NB4 (cell line): ENCODE results near the gene ANGPTL8.

Source experiments
- DNase-seq: peaks from one replicate; pipeline ENCODE4 v3.0.0; 2010; ENCODE audit warnings: low read depth
- H3K4me3 ChIP-seq: one replicate; pipeline ENCODE4 v1.5.1; 2011; ENCODE audit warnings: mild to moderate bottlenecking, low read depth, low read length, moderate library complexity
- MYC ChIP-seq: IDR thresholded peaks from 2 replicates; pipeline ENCODE4 v1.6.1; 2011; ENCODE audit warnings: low read depth, low read length
- POLR2A ChIP-seq: IDR thresholded peaks from 2 replicates; pipeline ENCODE4 v1.6.1; 2011; ENCODE audit warnings: mild to moderate bottlenecking; ENCODE audit not compliant: insufficient read length; ENCODE audit errors: extremely low read depth
- TF ChIP-seq, protein P1 (sequence below): IDR thresholded peaks from one replicate; pipeline ENCODE4 v1.5.1; 2012; ENCODE audit warnings: low read depth, low read length
- TF ChIP-seq, protein P2 (sequence below): IDR thresholded peaks from 2 replicates; pipeline ENCODE4 v1.6.1; 2011; ENCODE audit warnings: low read depth, low read length

ANGPTL8 gene

DNA sequence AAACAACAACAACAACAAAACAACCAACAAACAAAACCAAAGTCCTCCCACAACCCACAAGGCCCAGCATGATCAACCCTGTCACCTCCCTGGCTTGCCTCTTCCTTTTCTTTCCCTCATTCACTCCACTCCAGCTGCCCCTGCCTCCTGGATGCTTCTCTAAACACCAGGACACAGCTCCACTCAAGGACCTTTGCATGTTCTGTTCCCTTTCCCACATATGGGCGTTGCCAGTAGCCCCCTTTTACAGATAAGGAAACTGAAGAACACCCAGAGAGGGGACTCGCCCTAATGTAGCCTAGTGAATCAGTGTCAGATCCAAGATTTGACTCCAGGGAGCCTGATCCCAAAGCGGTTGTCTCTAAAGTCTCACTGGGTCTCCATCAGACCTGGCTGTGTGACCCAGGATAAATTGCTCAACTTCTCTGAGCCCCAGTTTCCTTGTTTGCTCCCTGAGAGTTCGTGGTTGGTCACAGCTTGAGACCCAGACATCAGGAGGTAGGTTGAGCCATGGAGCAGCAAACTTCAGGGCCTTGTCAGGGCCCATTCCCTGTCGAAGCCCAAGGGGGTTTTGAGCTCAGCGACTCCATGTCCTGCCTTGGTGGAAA is 25.9 kb downstream of the ANGPTL8 start:
- no peak for DNase-seq

DNA sequence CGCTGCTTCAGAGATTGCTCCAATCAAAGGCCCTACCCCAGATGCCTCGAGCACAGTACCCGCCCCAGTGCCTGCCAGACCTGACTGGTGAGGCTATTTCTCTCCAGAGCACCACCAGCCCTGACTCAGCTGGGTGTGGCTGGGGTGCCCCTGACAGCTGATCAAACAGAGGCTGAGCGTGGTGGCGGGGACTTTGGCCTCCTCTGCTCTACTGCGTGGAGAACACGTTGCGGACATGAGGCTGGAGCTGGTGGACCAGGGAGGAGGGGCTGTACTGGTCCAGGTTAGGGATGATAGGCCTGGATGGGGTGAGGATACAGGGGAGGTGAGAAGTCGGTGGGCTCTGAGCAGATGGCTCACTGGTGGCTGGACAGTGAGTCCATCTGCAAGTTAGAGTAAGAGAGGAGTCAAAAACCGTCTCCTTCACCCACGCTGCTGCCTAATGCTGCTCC is 26.4 kb downstream of the ANGPTL8 start:
- H3K4me3 ChIP-seq = no peak overlapping the region
- TF ChIP-seq, protein P1, sequence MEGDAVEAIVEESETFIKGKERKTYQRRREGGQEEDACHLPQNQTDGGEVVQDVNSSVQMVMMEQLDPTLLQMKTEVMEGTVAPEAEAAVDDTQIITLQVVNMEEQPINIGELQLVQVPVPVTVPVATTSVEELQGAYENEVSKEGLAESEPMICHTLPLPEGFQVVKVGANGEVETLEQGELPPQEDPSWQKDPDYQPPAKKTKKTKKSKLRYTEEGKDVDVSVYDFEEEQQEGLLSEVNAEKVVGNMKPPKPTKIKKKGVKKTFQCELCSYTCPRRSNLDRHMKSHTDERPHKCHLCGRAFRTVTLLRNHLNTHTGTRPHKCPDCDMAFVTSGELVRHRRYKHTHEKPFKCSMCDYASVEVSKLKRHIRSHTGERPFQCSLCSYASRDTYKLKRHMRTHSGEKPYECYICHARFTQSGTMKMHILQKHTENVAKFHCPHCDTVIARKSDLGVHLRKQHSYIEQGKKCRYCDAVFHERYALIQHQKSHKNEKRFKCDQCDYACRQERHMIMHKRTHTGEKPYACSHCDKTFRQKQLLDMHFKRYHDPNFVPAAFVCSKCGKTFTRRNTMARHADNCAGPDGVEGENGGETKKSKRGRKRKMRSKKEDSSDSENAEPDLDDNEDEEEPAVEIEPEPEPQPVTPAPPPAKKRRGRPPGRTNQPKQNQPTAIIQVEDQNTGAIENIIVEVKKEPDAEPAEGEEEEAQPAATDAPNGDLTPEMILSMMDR = no peak
- TF ChIP-seq POLR2A (no peak), MYC (no peak)
- TF ChIP-seq, protein P2, sequence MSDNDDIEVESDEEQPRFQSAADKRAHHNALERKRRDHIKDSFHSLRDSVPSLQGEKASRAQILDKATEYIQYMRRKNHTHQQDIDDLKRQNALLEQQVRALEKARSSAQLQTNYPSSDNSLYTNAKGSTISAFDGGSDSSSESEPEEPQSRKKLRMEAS = no peak
- DNase-seq = no peak

More for the DNA sequence above, 25.9 kb downstream of the ANGPTL8 start:
- TF ChIP-seq, protein P2 = no peak
- H3K4me3 ChIP-seq = no peak overlapping the region

DNA sequence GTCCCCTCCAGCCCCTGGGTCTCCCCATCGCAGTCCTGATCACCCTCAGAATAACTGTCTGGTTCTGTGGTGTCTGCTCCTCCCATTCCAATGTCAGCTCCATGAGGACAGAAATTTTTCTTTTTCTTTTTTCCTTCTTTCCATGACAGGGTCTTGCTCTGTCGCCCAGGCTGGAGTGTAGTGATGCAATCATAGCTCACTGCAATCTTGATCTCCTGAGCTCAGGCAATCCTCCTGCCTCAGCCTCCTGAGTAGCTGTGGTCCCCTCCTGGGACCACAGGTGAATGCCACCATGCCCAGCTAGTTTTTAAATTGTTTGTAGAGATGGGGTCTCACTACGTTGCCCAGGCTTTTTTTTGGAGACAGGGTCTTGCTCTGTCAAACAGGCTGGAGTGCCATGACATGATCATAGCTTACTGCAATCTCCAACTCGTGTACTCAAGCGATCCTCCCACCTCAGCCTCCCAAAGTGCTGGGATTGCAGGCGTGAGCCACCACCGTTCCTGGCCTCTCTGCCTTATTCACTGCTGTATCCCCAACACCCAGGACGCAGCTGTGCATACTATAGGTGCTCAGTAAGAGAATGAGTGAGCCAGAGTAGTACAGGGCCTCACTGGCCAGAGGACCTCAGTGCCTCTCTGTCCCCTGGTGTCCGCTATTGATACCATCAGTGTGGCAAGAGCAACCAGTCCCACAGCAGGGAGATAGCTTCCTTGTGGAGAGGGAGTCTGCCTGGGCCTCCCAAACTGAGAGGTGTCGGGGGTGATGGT is 28.1 kb downstream of the ANGPTL8 start:
- TF ChIP-seq POLR2A = no peak
- TF ChIP-seq MYC = no peak
- TF ChIP-seq, protein P2 = no peak
- TF ChIP-seq, protein P1 = no peak
- DNase-seq = no peak
- H3K4me3 ChIP-seq = no peak overlapping the region

DNA sequence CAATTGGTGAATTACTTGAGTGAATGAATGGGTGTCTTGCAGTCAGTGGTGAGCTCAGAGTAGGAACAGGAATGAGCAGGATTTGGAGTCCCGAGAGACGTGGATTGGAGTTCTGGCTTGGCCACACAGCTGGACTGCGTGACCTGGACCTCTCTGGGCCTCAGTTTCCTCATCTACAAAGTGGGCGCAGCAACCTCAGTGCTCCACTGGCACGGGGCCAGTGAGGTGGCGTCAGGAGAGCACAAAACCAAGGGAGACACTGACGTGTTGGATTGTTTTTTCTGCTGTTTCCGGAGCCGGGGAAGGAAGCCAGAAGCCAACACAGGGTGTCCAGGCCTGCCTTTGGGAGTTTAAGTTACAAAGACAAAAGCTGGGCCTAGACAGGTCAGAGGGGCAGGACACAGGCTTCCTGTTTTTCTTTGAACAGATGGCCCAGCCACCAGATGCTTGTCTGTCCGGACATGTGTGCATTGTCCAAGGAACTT is 29.4 kb downstream of the ANGPTL8 start:
- TF ChIP-seq MYC = no peak
- TF ChIP-seq, protein P1 = no peak
- TF ChIP-seq, protein P2 = no peak
- no peak for TF ChIP-seq POLR2A
- no peak overlapping the region for H3K4me3 ChIP-seq
- DNase-seq = peak; percentile 47

DNA sequence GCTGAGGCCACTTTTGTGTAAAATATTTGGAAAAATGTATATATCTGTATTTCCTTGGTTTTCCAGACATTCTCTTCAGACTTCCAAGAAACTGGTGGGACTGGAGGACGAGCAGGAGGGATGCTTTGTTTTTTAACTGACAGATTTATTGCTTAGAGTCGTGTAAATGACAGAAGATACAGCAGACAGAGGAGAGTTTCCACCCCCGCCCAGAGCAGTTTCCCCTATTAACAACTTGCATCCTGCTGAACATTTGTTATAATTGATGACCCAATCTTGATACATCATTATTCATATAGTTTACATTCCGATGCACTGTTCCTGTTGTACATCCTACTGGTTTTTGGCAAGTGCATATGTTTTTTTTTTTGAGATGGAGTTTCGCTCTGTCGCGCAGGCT is 30.0 kb downstream of the ANGPTL8 start:
- no peak overlapping the region for H3K4me3 ChIP-seq
- TF ChIP-seq, protein P2 = no peak
- no peak for TF ChIP-seq POLR2A
- TF ChIP-seq MYC = no peak
- TF ChIP-seq, protein P1 = no peak
- DNase-seq = no peak

DNA sequence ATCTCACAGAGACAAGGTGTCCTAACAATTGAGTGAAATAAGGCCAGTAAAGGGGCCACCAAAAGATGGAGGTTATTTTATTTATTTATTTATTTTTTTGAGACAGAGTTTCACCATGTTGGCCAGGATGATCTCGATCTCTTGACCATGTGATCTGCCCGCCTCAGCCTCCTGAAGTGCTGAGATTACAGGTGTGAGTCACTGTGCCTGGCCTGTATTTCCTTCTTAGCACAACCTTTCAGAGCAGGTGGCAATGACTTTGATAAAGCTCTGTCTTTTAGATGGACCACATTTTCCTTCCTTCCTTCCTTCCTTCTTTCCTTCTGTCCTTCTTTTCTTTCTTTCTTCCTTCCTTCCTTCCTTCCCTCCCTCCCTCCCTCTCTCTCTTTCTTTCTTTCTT is 33.9 kb downstream of the ANGPTL8 start:
- no peak for DNase-seq
- TF ChIP-seq MYC (no peak), POLR2A (no peak)
- TF ChIP-seq, protein P2 = no peak
- TF ChIP-seq, protein P1 = no peak
- no peak overlapping the region for H3K4me3 ChIP-seq
